Suprapubic skin (tissue), 4 donors: ENCODE results near the gene STX8. TPM values are rescaled to one million over a fixed set of nuclear protein-coding genes. Genes with fewer than 3 reads are reported as not detected.
"Not testable (repeated sequence)": the region's sequence is repeated elsewhere in the genome, so short reads cannot be mapped to it uniquely, and the experiment has no call there.

Experiments
- DNase-seq, 2 donors: peaks; one replicate each; pipeline ENCODE4 v3.0.0-alpha.2; 2019; ENCODE audit warnings: low spot score in 2 of 2
- H3K27ac ChIP-seq: fragments of 200-600 bp; sonication (generic); one replicate; pipeline ENCODE4 v1.5.1; 2019
- H3K27me3 ChIP-seq: fragments of 200-600 bp; sonication (generic); one replicate; pipeline ENCODE4 v1.5.1; 2019
- H3K36me3 ChIP-seq: fragments of 200-600 bp; sonication (generic); one replicate; pipeline ENCODE4 v1.5.1; 2019
- H3K4me1 ChIP-seq: fragments of 200-600 bp; sonication (generic); one replicate; pipeline ENCODE4 v1.5.1; 2019
- H3K4me3 ChIP-seq: fragments of 200-600 bp; sonication (generic); one replicate; pipeline ENCODE4 v1.5.1; 2019; ENCODE audit warnings: mild to moderate bottlenecking
- H3K9me3 ChIP-seq: fragments of 200-600 bp; sonication (generic); one replicate; pipeline ENCODE4 v1.5.1; 2019
- CTCF ChIP-seq, 2 donors: fragments of 200-600 bp in 1 of 2; fragments of 450-650 bp in 1 of 2; sonication (generic) in 1 of 2; IDR thresholded peaks; one replicate each; pipeline ENCODE4 v1.5.1; 2016 to 2019; ENCODE audit warnings: antibody characterized with exemption in 2 of 2, mild to moderate bottlenecking in 1 of 2, moderate library complexity in 1 of 2
- EP300 ChIP-seq: sonication (generic); formaldehyde crosslinking; IDR thresholded peaks from one replicate; pipeline ENCODE4 v1.6.1; 2017; ENCODE audit warnings: antibody characterized with exemption
- POLR2A ChIP-seq, 2 donors: fragments of 450-650 bp; IDR thresholded peaks; one replicate each; pipeline ENCODE4 v1.6.1; 2017; ENCODE audit warnings: antibody characterized with exemption in 2 of 2, mild to moderate bottlenecking in 2 of 2, moderate library complexity in 2 of 2
- POLR2AphosphoS5 ChIP-seq, 3 donors: sonication (generic); formaldehyde crosslinking; IDR thresholded peaks; one replicate each; pipeline ENCODE4 v1.6.1; 2017; ENCODE audit warnings: antibody characterized with exemption in 3 of 3
- WGBS: methylation state at CpG from one replicate; pipeline ENCODE4 v1.1.5; 2018; 5-methylcytosine and 5-hydroxymethylcytosine counted together
- total RNA-seq, 4 donors: library from RNA; depleted of rRNA; stranded (reverse); fragments of >200 nt; gene quantifications; one replicate each; pipeline ENCODE4 v1.1.0, GENCODE V29; 2016

STX8 gene
- total RNA-seq, 4 donors from 2014 or later = 21.5 to 74.0 (median 38.4) TPM

DNA sequence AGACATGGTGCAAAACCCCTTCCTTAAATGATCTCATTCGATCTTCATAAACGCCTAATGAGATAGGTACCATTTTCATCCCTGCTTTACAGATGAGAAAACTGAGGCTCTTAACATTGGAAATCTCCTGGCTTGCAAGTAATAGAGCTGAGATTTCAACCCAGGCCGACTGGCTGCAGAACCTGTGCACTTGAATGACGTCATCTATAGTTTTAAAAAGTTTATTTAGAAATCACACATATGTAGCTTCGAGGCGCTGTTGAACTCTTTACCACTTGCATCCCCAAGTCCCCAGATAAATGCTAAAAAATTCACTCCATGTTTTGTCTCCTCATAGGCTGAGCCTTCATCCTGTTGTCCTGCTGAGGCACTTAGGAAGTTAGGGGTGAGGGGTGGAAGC lies 30.8 kb upstream of the STX8 start:
- no peak for DNase-seq
- TF ChIP-seq EP300 = no peak
- TF ChIP-seq POLR2AphosphoS5 (IDR thresholded peaks at IDR 0.05) = no peak
- no peak for TF ChIP-seq CTCF (IDR thresholded peaks at IDR 0.05)
- no peak for TF ChIP-seq POLR2A (IDR thresholded peaks at IDR 0.05)
- no peak overlapping the region for H3K4me3 ChIP-seq
- H3K27ac ChIP-seq = no peak overlapping the region
- no peaks in the 10 kb centered on the region for H3K36me3 ChIP-seq
- no peaks in the 10 kb centered on the region for H3K9me3 ChIP-seq
- H3K27me3 ChIP-seq = no peaks in the 10 kb centered on the region
- no peaks in the 10 kb centered on the region for H3K4me1 ChIP-seq
- 90% methylated on average over 6 of the region's 6 CpGs for WGBS

GRCh38 chr17:9604583-9604982 lies 29.0 kb upstream of the STX8 start:
- H3K27ac ChIP-seq, DNase-seq, H3K9me3 ChIP-seq, H3K27me3 ChIP-seq, H3K4me3 ChIP-seq, H3K4me1 ChIP-seq, H3K36me3 ChIP-seq: not testable (repeated sequence)
- WGBS = 91% methylated on average over 5 of the region's 5 CpGs

DNA sequence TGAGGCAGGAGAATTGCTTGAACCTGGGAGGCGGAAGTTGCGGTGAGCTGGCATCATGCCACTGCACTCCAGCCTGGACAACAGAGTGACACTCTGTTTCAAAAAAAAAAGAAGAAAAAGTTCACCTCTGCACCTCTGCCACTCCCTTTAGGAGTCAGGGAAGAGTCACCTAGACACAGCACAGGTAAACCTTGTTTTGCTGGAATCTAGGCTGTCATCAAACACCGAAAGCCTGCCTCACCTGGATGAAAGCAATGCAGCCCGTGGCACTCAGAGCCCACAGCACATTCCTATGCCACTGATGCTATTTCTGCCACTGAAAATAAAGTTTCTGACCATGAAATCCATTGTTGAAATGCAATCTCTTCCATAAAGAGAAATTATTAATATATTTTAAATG lies 23.0 kb upstream of the STX8 start:
- 75% methylated on average over 4 of the region's 4 CpGs for WGBS
- Histone ChIP-seq H3K9me3 (no peaks in the 10 kb centered on the region), H3K4me3 (no peak overlapping the region), H3K4me1 (no peaks in the 10 kb centered on the region), H3K27ac (no peak overlapping the region), H3K27me3 (no peaks in the 10 kb centered on the region), H3K36me3 (no peaks in the 10 kb centered on the region)
- no peak for DNase-seq
- no peak for TF ChIP-seq POLR2AphosphoS5 (IDR thresholded peaks at IDR 0.05)

DNA sequence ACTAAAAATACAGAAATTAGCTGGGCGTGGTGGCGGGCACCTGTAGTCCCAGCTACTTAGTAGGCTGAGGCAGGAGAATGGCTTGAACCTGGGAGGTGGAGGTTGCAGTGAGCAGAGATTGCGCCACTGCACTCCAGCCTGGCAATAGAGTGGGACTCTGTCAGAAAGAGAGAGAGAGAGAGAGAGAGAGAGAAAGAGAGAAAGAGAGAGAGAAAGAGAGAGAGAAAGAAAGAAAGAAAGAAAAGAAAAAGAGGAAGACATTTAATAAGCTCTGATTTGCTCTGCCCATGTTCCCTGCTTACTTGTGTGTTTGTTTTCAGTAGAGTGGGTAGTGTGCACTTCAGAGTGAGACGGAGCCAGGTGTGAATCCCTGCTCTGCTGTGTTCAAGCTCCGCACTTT lies 22.0 kb upstream of the STX8 start:
- WGBS = 93% methylated on average over 5 of the region's 5 CpGs
- DNase-seq = not testable (repeated sequence)

DNA sequence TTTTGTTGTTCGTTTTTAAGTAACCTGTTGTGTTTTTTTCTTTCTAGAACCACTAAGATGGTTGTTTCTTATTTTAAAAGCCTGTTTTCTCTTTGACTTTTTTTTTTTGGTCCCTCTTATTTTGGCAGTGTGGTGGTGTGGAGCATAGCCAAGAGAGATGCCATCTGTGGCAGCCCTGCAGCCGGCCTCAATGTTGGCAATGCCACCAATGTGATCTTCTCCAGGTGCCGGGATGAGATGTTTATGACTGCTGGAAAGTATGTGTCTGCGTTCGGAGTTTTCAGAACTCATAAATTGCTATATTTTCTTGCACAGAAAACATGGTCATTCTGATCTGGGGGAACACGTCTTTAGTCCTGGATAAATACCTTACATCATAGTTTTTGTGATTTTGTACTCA lies 18.4 kb upstream of the STX8 start:
- no peaks in the 10 kb centered on the region for H3K9me3 ChIP-seq
- no peak overlapping the region for H3K27ac ChIP-seq
- 40% methylated on average over 6 of the region's 6 CpGs for WGBS
- no peaks in the 10 kb centered on the region for H3K4me1 ChIP-seq
- no peak overlapping the region for H3K4me3 ChIP-seq
- no peaks in the 10 kb centered on the region for H3K27me3 ChIP-seq
- DNase-seq = no peak
- TF ChIP-seq POLR2AphosphoS5 (IDR thresholded peaks at IDR 0.05) = no peak
- no peak for TF ChIP-seq POLR2A (IDR thresholded peaks at IDR 0.05)
- H3K36me3 ChIP-seq = no peaks in the 10 kb centered on the region

More for the DNA sequence above, 22.0 kb upstream of the STX8 start:
- not testable (repeated sequence) for H3K9me3 ChIP-seq, H3K27me3 ChIP-seq, H3K27ac ChIP-seq, H3K4me3 ChIP-seq, H3K4me1 ChIP-seq, H3K36me3 ChIP-seq

GRCh38 chr17:9587969-9588656 lies 12.5 kb upstream of the STX8 start:
- no peak for DNase-seq
- no peaks in the 10 kb centered on the region for H3K36me3 ChIP-seq
- 87% methylated on average over 8 of the region's 10 CpGs for WGBS
- no peaks in the 10 kb centered on the region for H3K9me3 ChIP-seq
- H3K4me3 ChIP-seq = no peak overlapping the region
- TF ChIP-seq POLR2A (IDR thresholded peaks at IDR 0.05) (no peak), POLR2AphosphoS5 (IDR thresholded peaks at IDR 0.05) (no peak), EP300 (no peak), CTCF (IDR thresholded peaks at IDR 0.05) (no peak)
- H3K4me1 ChIP-seq = no peaks in the 10 kb centered on the region
- H3K27me3 ChIP-seq = no peaks in the 10 kb centered on the region
- H3K27ac ChIP-seq = no peak overlapping the region

DNA sequence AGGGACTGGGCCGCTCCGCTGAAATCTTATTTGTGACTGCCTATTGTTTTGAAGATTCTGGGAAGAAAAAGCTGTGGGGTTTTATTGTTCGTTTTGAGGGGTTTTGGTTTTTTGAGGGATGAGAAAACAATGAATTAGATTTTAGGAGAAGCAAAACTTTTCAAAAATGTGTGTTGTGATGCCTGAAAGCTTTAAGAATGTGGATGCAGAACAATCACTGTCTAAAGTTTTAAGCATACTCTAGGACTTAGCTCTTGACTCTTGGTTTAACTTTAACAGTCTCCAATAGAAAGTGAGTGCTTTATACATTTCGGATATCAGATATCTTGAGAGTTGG lies 1.7 kb upstream of the STX8 start:
- H3K4me1 ChIP-seq = peaks cover 27% of the 10 kb centered on the region
- no peaks in the 10 kb centered on the region for H3K36me3 ChIP-seq
- 27% methylated on average over 4 of the region's 4 CpGs for WGBS
- no peak for DNase-seq
- no peak overlapping the region for H3K27ac ChIP-seq
- H3K9me3 ChIP-seq = no peaks in the 10 kb centered on the region
- TF ChIP-seq POLR2AphosphoS5 (IDR thresholded peaks at IDR 0.05) (no peak), CTCF (IDR thresholded peaks at IDR 0.05) (no peak), POLR2A (IDR thresholded peaks at IDR 0.05) (no peak), EP300 (no peak)
- H3K27me3 ChIP-seq = no peaks in the 10 kb centered on the region
- H3K4me3 ChIP-seq = no peak overlapping the region
